Endothelial cell of umbilical vein (primary cell): ENCODE data around the gene MAP4K4. TPM values are rescaled to one million over a fixed set of nuclear protein-coding genes. Genes with fewer than 3 reads are reported as not detected.

Source experiments
- BruUV-seq: library from RNA; stranded (reverse); fragments of 400-500 nt; replicated peaks from 2 replicates; lab custom pipeline; 2021; lab: Mats Ljungman, UMichigan
- CTCF ChIA-PET: fragments of 300-600, 350-600 bp; sonication (Branson Sonifier 250); formaldehyde crosslinking; loops from one replicate; lab custom pipeline; 2021; ENCODE audit warnings: antibody characterized with exemption, inconsistent platforms; lab: Charles Lee
- POLR2A ChIA-PET: fragments of 300-600, 350-600 bp; sonication (Branson Sonifier 250); formaldehyde crosslinking; loops from one replicate; lab custom pipeline; 2021; ENCODE audit warnings: antibody characterized with exemption, inconsistent platforms; lab: Charles Lee
- DNase-seq: peaks from one replicate; pipeline ENCODE4 v3.0.0-alpha.2; 2011; ENCODE audit warnings: low read depth, low spot score
- FAIRE-seq: peaks from 2 replicates; lab custom pipeline; 2011; peaks lifted over from hg19 to GRCh38; lab: Jason Lieb, UNC
- H2AFZ ChIP-seq: 2 replicates; pipeline ENCODE4 v1.6.0; 2012; ENCODE audit warnings: low read depth, low read length, control low read depth, inconsistent platforms
- H3K27ac ChIP-seq: 2 replicates; pipeline ENCODE4 v1.5.1; 2011; ENCODE audit warnings: low read depth, mild to moderate bottlenecking, control low read depth, low read length, moderate library complexity; ENCODE audit not compliant: insufficient read depth
- H3K27me3 ChIP-seq, 2 experiments: 2 replicates each; pipeline versions ENCODE4 v1.6.0 to v1.6.1; 2011; ENCODE audit warnings: low read length in 2 of 2, mixed read lengths in 1 of 2; ENCODE audit not compliant: control insufficient read depth in 2 of 2, insufficient read depth in 2 of 2
- H3K36me3 ChIP-seq, 2 experiments: 2 replicates in 1 of 2; 3 replicates in 1 of 2; pipeline ENCODE4 v1.5.1; 2011; ENCODE audit warnings: low read length in 2 of 2, mild to moderate bottlenecking in 1 of 2, moderate library complexity in 1 of 2; ENCODE audit not compliant: control insufficient read depth in 2 of 2, insufficient read depth in 2 of 2; ENCODE audit errors: extremely low read depth in 1 of 2
- H3K4me1 ChIP-seq: 3 replicates; pipeline ENCODE4 v1.5.1; 2011; ENCODE audit warnings: mild to moderate bottlenecking, low read length; ENCODE audit not compliant: control insufficient read depth, insufficient read depth; ENCODE audit errors: extremely low read depth
- H3K4me2 ChIP-seq: 2 replicates; pipeline ENCODE4 v1.6.1; 2011; ENCODE audit warnings: low read length, control low read depth, mixed read lengths; ENCODE audit not compliant: insufficient read depth
- H3K4me3 ChIP-seq, 3 experiments: fragments of 200-600 bp in 1 of 3; sonication (generic), shearing (Covaris generic) in 1 of 3; replicated peaks in 1 of 3; 2 replicates each; pipeline ENCODE4 v1.5.1; 2011 to 2016; ENCODE audit warnings: control low read depth in 3 of 3, low read length in 3 of 3, mild to moderate bottlenecking in 2 of 3, inconsistent platforms in 1 of 3, low read depth in 1 of 3, moderate library complexity in 1 of 3; ENCODE audit not compliant: insufficient read depth in 1 of 3
- H3K79me2 ChIP-seq: 2 replicates; pipeline ENCODE4 v1.6.0; 2012; ENCODE audit warnings: low read length, inconsistent platforms; ENCODE audit not compliant: control insufficient read depth, insufficient read depth
- H3K9ac ChIP-seq: replicated peaks from 2 replicates; pipeline ENCODE3; 2011; ENCODE audit warnings: low read length, control low read depth; ENCODE audit not compliant: insufficient read depth; ENCODE audit errors: extremely low read depth
- H3K9me1 ChIP-seq: replicated peaks from 3 replicates; pipeline ENCODE4 v1.6.0; 2011; ENCODE audit warnings: mild to moderate bottlenecking, low read length; ENCODE audit not compliant: control insufficient read depth, insufficient read depth; ENCODE audit errors: extremely low read depth
- H3K9me3 ChIP-seq: replicated peaks from 2 replicates; pipeline ENCODE4 v1.5.1; 2012; ENCODE audit warnings: low read length, inconsistent platforms; ENCODE audit not compliant: control insufficient read depth, insufficient read depth
- H4K20me1 ChIP-seq: replicated peaks from 2 replicates; pipeline ENCODE3; 2011; ENCODE audit warnings: mild to moderate bottlenecking, low read length; ENCODE audit not compliant: control insufficient read depth, insufficient read depth; ENCODE audit errors: extremely low read depth
- EZH2 ChIP-seq: IDR thresholded peaks from 2 replicates; pipeline ENCODE4 v1.6.1; 2012; ENCODE audit warnings: borderline replicate concordance, low read depth, mild to moderate bottlenecking, moderate library complexity, low read length, inconsistent platforms; ENCODE audit not compliant: severe bottlenecking
- FOS ChIP-seq: IDR thresholded peaks from 2 replicates; pipeline ENCODE4 v1.6.1; 2011; ENCODE audit warnings: mild to moderate bottlenecking, low read length, moderate library complexity, borderline replicate concordance; ENCODE audit not compliant: insufficient read depth
- GATA2 ChIP-seq: IDR thresholded peaks from 2 replicates; pipeline ENCODE4 v1.7.0; 2011; ENCODE audit warnings: low read depth, mild to moderate bottlenecking, moderate library complexity, mixed read lengths, low read length; ENCODE audit not compliant: insufficient read length, insufficient read depth
- JUN ChIP-seq: IDR thresholded peaks from 2 replicates; pipeline ENCODE4 v1.6.1; 2011; ENCODE audit warnings: borderline replicate concordance, low read depth; ENCODE audit not compliant: insufficient read length, insufficient read depth
- MYC ChIP-seq: IDR thresholded peaks from one replicate; pipeline ENCODE4 v1.6.1; 2011; ENCODE audit warnings: mild to moderate bottlenecking, low read depth, low read length
- POLR2A ChIP-seq: IDR thresholded peaks from 2 replicates; pipeline ENCODE4 v1.6.1; 2012; ENCODE audit warnings: low read depth, mild to moderate bottlenecking, control low read depth, low read length
- POLR2AphosphoS5 ChIP-seq: IDR thresholded peaks from 2 replicates; pipeline ENCODE4 v1.6.1; 2012; ENCODE audit warnings: low read depth, mild to moderate bottlenecking, control low read depth, low read length, moderate library complexity; ENCODE audit not compliant: insufficient read depth
- dilution Hi-C: fragments of 300-500 bp; cut with MboI; formaldehyde crosslinking; loops from one replicate; pipeline ENCODE4 v1.15.0; 2019; ENCODE audit warnings: low sequenced_read_pairs; ENCODE audit not compliant: extremely low pct_ligation_motif_present
- intact Hi-C: fragments of 100-400 bp; cut with micrococcal nuclease; formaldehyde crosslinking; loops from one replicate; pipeline ENCODE4 v1.10.0; 2022
- polyA plus RNA-seq, 4 experiments: library from polyadenylated mRNA; depleted of rRNA in 3 of 4; stranded (reverse) in 3 of 4; unstranded in 1 of 4; fragments of >200 nt; gene quantifications; 2 replicates each; pipeline versions ENCODE4 v1.2.1 to v1.2.3, GENCODE V29; 2011 to 2012; ENCODE audit warnings: missing spikeins in 1 of 4
- total RNA-seq: library from RNA; stranded (reverse); gene quantifications from 2 replicates; pipeline ENCODE4 v1.2.3, GENCODE V29; 2021
- TF ChIP-seq, protein P1 (sequence below), 2 donors: IDR thresholded peaks; 1 replicate in 1 of 2; 2 replicates in 1 of 2; pipeline ENCODE4 v1.5.1; 2011; ENCODE audit warnings: low read length in 2 of 2, mild to moderate bottlenecking in 2 of 2, moderate library complexity in 2 of 2, control low read depth in 1 of 2, inconsistent platforms in 1 of 2, low read depth in 1 of 2; ENCODE audit not compliant: insufficient read depth in 1 of 2; ENCODE audit errors: extremely low read depth in 1 of 2
- TF ChIP-seq, protein P2 (sequence below): IDR thresholded peaks from 2 replicates; pipeline ENCODE4 v1.6.1; 2011; ENCODE audit not compliant: insufficient read depth, insufficient read length

The MAP4K4 gene
- total and polyA plus RNA-seq, 2 donors (not counting 3 experiments of a cell fraction or from before 2014, with no cell fraction given), result 79.4 to 269 TPM

DNA sequence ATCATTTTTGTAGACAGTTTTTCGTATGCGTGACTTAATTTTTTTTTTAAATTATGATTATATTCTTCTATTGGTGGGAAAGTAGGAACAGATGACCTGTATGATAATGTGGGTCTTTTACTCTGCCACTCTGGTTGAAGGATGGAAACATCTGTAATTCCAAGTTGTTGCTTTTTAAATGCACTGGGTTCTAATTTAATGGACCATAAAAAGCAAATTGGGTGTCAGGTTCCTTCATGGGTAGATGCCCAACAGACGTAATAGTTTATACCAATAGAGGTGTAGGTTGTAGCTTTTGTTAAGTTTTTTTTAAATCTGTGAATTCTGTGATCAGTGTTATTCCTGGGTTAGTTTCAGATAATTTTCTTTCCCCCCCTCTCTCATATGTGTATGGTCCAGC, 117.6 kb downstream of the MAP4K4 start:
- no peaks in the 10 kb centered on the region for H3K27me3 ChIP-seq
- no peak overlapping the region for H3K4me3 ChIP-seq
- FAIRE-seq, result no peak
- no peak overlapping the region for H3K4me2 ChIP-seq
- dilution Hi-C loops, result no loop called here
- no peak overlapping the region for H3K9ac ChIP-seq
- H3K36me3 ChIP-seq, result no peaks in the 10 kb centered on the region
- intact Hi-C loops, result no loop called here
- peaks cover 36% of the 10 kb centered on the region for H4K20me1 ChIP-seq
- peaks cover 99% of the 10 kb centered on the region for H3K79me2 ChIP-seq
- DNase-seq, result no peak
- H3K4me1 ChIP-seq, result peaks cover 41% of the 10 kb centered on the region
- no peaks in the 10 kb centered on the region for H3K9me3 ChIP-seq
- TF ChIP-seq MYC (no peak), FOS (no peak), EZH2 (no peak), POLR2AphosphoS5 (no peak), POLR2A (no peak), JUN (no peak), GATA2 (no peak)
- TF ChIP-seq, protein P1, sequence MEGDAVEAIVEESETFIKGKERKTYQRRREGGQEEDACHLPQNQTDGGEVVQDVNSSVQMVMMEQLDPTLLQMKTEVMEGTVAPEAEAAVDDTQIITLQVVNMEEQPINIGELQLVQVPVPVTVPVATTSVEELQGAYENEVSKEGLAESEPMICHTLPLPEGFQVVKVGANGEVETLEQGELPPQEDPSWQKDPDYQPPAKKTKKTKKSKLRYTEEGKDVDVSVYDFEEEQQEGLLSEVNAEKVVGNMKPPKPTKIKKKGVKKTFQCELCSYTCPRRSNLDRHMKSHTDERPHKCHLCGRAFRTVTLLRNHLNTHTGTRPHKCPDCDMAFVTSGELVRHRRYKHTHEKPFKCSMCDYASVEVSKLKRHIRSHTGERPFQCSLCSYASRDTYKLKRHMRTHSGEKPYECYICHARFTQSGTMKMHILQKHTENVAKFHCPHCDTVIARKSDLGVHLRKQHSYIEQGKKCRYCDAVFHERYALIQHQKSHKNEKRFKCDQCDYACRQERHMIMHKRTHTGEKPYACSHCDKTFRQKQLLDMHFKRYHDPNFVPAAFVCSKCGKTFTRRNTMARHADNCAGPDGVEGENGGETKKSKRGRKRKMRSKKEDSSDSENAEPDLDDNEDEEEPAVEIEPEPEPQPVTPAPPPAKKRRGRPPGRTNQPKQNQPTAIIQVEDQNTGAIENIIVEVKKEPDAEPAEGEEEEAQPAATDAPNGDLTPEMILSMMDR (IDR thresholded peaks at IDR 0.05; ENCODE audit: extremely low read depth in 1 of 2, insufficient read depth in 1 of 2, low read depth in 1 of 2, low read length in 2 of 2), result no peak
- TF ChIP-seq, protein P2, sequence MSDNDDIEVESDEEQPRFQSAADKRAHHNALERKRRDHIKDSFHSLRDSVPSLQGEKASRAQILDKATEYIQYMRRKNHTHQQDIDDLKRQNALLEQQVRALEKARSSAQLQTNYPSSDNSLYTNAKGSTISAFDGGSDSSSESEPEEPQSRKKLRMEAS, result no peak
- ChIA-PET CTCF (interaction anchor here (1.0 to 3.2 kb wide), 4 partner anchors 9 to 45 kb away, joined by 3 to 16 read pairs (median 8); no protein-coding TSS in a partner anchor), POLR2A (no interaction called here)
- BruUV-seq, result no TSS peak
- no peak overlapping the region for H3K27ac ChIP-seq
- no peak overlapping the region for H2AFZ ChIP-seq
- no peaks in the 10 kb centered on the region for H3K9me1 ChIP-seq
